Cerebellar nuclear complex (tissue), 1 donor: ENCODE data around the gene LHFPL6.

Experiments used
- DNase-seq, 2 experiments: peaks; one replicate each; lab custom pipeline; 2025; lab: John Stamatoyannopoulos, UW

LHFPL6 gene

GRCh38 chr13:39602614-39603366 is at the start of gene LHFPL6:
TSS of gene LHFPL6 (minus strand) at chr13:39603193.
- peak in 1 of 2 experiments; percentile 38 for DNase-seq

- DNase-seq, result no peak
Measured at GRCh38 chr13:39646122-39646521, 43.1 kb upstream of the LHFPL6 start.

GRCh38 chr13:39641645-39642044 is 38.7 kb upstream of the LHFPL6 start:
- DNase-seq, result no peak

- no peak for DNase-seq
Measured at GRCh38 chr13:39637890-39638289, 34.9 kb upstream of the LHFPL6 start.

- no peak for DNase-seq
Measured at GRCh38 chr13:39635564-39635963, 32.6 kb upstream of the LHFPL6 start.

- DNase-seq, result no peak
Measured at GRCh38 chr13:39632994-39633393, 30.0 kb upstream of the LHFPL6 start.

- DNase-seq, result no peak
Measured at GRCh38 chr13:39631307-39631706, 28.3 kb upstream of the LHFPL6 start.

- DNase-seq, result no peak
Measured at GRCh38 chr13:39623466-39623865, 20.5 kb upstream of the LHFPL6 start.

- DNase-seq, result no peak
Measured at GRCh38 chr13:39618561-39618960, 15.6 kb upstream of the LHFPL6 start.

- peak; percentile 18 to 62 for DNase-seq
Measured at GRCh38 chr13:39616087-39616694, 13.2 kb upstream of the LHFPL6 start.

- DNase-seq, result peak in 1 of 2 experiments; percentile 60
Measured at GRCh38 chr13:39612023-39612637, 9.1 kb upstream of the LHFPL6 start.

- no peak for DNase-seq
Measured at GRCh38 chr13:39607876-39608275, 4.9 kb upstream of the LHFPL6 start.

GRCh38 chr13:39605677-39606320 is 2.8 kb upstream of the LHFPL6 start:
- no peak for DNase-seq

GRCh38 chr13:39604756-39605155 is 1.8 kb upstream of the LHFPL6 start:
- DNase-seq, result no peak

GRCh38 chr13:39603424-39603947 is 493 bp upstream of the LHFPL6 start:
- no peak for DNase-seq

GRCh38 chr13:39602277-39602613 is 748 bp downstream of the LHFPL6 start:
- no peak for DNase-seq

GRCh38 chr13:39601636-39602035 is 1.4 kb downstream of the LHFPL6 start:
- no peak for DNase-seq

- peak in 1 of 2 experiments; percentile 74 for DNase-seq
Measured at GRCh38 chr13:39600766-39601165, 2.2 kb downstream of the LHFPL6 start.

GRCh38 chr13:39599842-39600241 is 3.2 kb downstream of the LHFPL6 start:
- DNase-seq, result no peak

GRCh38 chr13:39599012-39599411 is 4.0 kb downstream of the LHFPL6 start:
- no peak for DNase-seq

- no peak for DNase-seq
Measured at GRCh38 chr13:39597838-39598237, 5.2 kb downstream of the LHFPL6 start.

- DNase-seq, result no peak
Measured at GRCh38 chr13:39596685-39597084, 6.3 kb downstream of the LHFPL6 start.

GRCh38 chr13:39596176-39596575 is 6.8 kb downstream of the LHFPL6 start:
- no peak for DNase-seq
